ENCODE measurements around the gene CFAP107. TPM values are rescaled to one million over a fixed set of nuclear protein-coding genes. Genes with fewer than 3 reads are reported as not detected.

CFAP107 gene, protein sequence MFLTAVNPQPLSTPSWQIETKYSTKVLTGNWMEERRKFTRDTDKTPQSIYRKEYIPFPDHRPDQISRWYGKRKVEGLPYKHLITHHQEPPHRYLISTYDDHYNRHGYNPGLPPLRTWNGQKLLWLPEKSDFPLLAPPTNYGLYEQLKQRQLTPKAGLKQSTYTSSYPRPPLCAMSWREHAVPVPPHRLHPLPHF
- total RNA-seq = not detected
- not detected for polyA plus RNA-seq (ENCODE audit: insufficient read depth, low read depth, low replicate concordance)
- long read RNA-seq, donor 1, partial matches to known transcripts = 0 of 1 reads
- long read RNA-seq, donor 1, other reads (novel, unspliced or antisense) = 0 of 1 reads
- long read RNA-seq, donor 2 = 0 reads
- long read RNA-seq, donor 3 = 0 reads
- long read RNA-seq, donor 4 = 0 reads
- long read RNA-seq, donor 5 = 0 reads
- long read RNA-seq, donor 6 = 0 reads
- long read RNA-seq, donor 7 = 0 reads
- long read RNA-seq, donor 8 = 0 reads
- long read RNA-seq, donor 9, partial matches to known transcripts = 0 of 1 reads
- long read RNA-seq, donor 9, other reads (novel, unspliced or antisense) = 0 of 1 reads
- long read RNA-seq, donor 10 = 0 reads

- Histone ChIP-seq H3K27ac (ENCODE audit: low read depth in 2 of 2, low read length in 2 of 2) (no peak within 1 kb of the TSS), H3K9me3 (ENCODE audit: control insufficient read depth in 2 of 3, insufficient read depth in 1 of 3, low read length in 3 of 3) (peaks cover 0 to 21% (median 5%) of the 10 kb centered on the region in 3 donors), H3K4me3 (ENCODE audit: low read length in 3 of 3) (no peak within 1 kb of the TSS), H3K4me1 (ENCODE audit: control insufficient read depth in 2 of 3, insufficient read depth in 2 of 3, low read depth in 1 of 3, low read length in 3 of 3) (no peaks in the 10 kb centered on the region), H3K9ac (ENCODE audit: low read length in 3 of 3) (no peak within 1 kb of the TSS), H3K27me3 (ENCODE audit: control insufficient read depth, insufficient read depth, low read length) (no peaks in the 10 kb centered on the region), H3K36me3 (ENCODE audit: control insufficient read depth in 2 of 3, insufficient read depth in 3 of 3, low read length in 3 of 3) (no peaks in the 10 kb centered on the region)
- peak in 2 of 5 donors; percentile 52 to 76 for DNase-seq
- intact Hi-C loops (cut with DNase I) = no loop called here
- TF ChIP-seq, protein P1, sequence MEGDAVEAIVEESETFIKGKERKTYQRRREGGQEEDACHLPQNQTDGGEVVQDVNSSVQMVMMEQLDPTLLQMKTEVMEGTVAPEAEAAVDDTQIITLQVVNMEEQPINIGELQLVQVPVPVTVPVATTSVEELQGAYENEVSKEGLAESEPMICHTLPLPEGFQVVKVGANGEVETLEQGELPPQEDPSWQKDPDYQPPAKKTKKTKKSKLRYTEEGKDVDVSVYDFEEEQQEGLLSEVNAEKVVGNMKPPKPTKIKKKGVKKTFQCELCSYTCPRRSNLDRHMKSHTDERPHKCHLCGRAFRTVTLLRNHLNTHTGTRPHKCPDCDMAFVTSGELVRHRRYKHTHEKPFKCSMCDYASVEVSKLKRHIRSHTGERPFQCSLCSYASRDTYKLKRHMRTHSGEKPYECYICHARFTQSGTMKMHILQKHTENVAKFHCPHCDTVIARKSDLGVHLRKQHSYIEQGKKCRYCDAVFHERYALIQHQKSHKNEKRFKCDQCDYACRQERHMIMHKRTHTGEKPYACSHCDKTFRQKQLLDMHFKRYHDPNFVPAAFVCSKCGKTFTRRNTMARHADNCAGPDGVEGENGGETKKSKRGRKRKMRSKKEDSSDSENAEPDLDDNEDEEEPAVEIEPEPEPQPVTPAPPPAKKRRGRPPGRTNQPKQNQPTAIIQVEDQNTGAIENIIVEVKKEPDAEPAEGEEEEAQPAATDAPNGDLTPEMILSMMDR (IDR thresholded peaks at IDR 0.05; ENCODE audit: borderline replicate concordance, extremely low read depth, insufficient read depth) = no peak
- FAIRE-seq = no peak
Measured at GRCh38 chr1:12745992-12746323, at the start of gene CFAP107. TSS of gene CFAP107 (plus strand) at chr1:12746200. CDS start at chr1:12746431, 231 bp downstream.

GRCh38 chr1:12696658-12697057, 49.3 kb upstream of the CFAP107 start:
- Histone ChIP-seq H3K9ac (ENCODE audit: low read length in 3 of 3) (no peak overlapping the region), H3K36me3 (ENCODE audit: control insufficient read depth in 2 of 3, insufficient read depth in 3 of 3, low read length in 3 of 3) (no peaks in the 10 kb centered on the region), H3K9me3 (ENCODE audit: control insufficient read depth in 2 of 3, insufficient read depth in 1 of 3, low read length in 3 of 3) (peaks cover 0 to 2% (median 0%) of the 10 kb centered on the region in 3 donors), H3K4me3 (ENCODE audit: low read length in 3 of 3) (no peak overlapping the region), H3K27ac (ENCODE audit: low read depth in 2 of 2, low read length in 2 of 2) (no peak overlapping the region), H3K27me3 (ENCODE audit: control insufficient read depth, insufficient read depth, low read length) (no peaks in the 10 kb centered on the region), H3K4me1 (ENCODE audit: control insufficient read depth in 2 of 3, insufficient read depth in 2 of 3, low read depth in 1 of 3, low read length in 3 of 3) (no peaks in the 10 kb centered on the region)
- TF ChIP-seq, protein P1 (IDR thresholded peaks at IDR 0.05; ENCODE audit: borderline replicate concordance, extremely low read depth, insufficient read depth) = no peak
- intact Hi-C loops (cut with DNase I) = no loop called here
- FAIRE-seq (no peak), DNase-seq (no peak)

DNA sequence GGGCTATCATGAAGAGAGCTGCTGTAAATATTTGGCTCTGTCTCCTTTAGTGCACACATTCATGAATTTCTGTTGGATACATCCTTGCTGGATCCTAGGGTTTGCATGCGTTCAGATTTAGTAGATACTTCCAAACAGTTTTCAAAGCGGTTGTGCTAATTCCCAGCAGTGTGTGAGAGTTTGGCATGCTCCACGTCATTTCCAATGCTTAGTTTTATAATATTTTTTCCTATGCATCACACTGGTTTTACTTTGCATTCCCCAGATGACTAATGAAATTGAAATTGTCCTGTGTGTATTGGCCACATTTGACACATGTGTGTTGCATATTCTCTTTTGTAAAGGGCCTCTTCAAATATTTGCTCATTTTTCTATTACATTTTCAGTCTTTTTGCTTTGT, 48.6 kb upstream of the CFAP107 start:
- peaks cover 0 to 2% (median 0%) of the 10 kb centered on the region in 3 donors for H3K9me3 ChIP-seq (ENCODE audit: control insufficient read depth in 2 of 3, insufficient read depth in 1 of 3, low read length in 3 of 3)
- H3K9ac ChIP-seq (ENCODE audit: low read length in 3 of 3) = no peak overlapping the region
- no peak overlapping the region for H3K27ac ChIP-seq (ENCODE audit: low read depth in 2 of 2, low read length in 2 of 2)
- intact Hi-C loops (cut with DNase I) = no loop called here
- TF ChIP-seq, protein P1 (IDR thresholded peaks at IDR 0.05; ENCODE audit: borderline replicate concordance, extremely low read depth, insufficient read depth) = no peak
- H3K4me3 ChIP-seq (ENCODE audit: low read length in 3 of 3) = no peak overlapping the region
- H3K4me1 ChIP-seq (ENCODE audit: control insufficient read depth in 2 of 3, insufficient read depth in 2 of 3, low read depth in 1 of 3, low read length in 3 of 3) = no peaks in the 10 kb centered on the region
- DNase-seq = no peak
- no peak for FAIRE-seq
- H3K36me3 ChIP-seq (ENCODE audit: control insufficient read depth in 2 of 3, insufficient read depth in 3 of 3, low read length in 3 of 3) = no peaks in the 10 kb centered on the region
- H3K27me3 ChIP-seq (ENCODE audit: control insufficient read depth, insufficient read depth, low read length) = no peaks in the 10 kb centered on the region

All from kidney (tissue), 22 donors.